Measurements from ENCODE around the gene TMEM273. TPM values are rescaled to one million over a fixed set of nuclear protein-coding genes. Genes with fewer than 3 reads are reported as not detected.

Gene TMEM273
- total RNA-seq, 1 experiment from 2014 or later: 0.09 TPM

DNA sequence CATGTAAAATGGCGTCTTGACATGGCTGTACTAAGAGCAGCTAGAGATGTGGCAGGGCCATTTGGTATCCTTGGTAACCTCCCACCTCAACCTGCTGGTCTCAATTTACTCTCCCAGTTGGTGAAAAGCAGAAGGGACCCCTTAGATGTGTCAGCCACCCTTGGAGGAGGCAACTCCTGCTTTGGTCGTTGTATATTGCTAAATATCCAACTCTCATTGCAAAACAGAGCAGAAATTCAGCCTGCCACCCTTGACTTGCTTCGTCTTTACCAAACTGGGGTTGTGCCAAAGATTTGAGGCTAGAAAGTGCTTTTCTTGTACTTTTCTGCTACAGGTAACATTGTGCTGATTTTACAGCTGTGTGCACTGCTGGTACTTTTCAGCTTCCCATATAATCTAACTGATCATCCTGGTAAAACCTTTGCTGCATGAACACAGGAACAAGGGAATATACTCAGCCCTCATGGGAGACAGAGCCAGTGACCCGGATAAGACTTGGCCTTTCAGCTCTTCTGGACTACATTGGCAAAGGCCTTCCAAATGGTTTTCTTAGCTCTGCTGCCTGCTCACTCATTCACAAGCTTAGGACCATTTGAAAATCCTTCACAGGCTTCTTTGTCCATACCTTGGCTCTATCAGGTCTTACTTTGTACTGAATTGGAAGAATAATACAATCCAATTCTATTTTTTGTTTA lies 70.7 kb downstream of the TMEM273 start:
- no peaks in the 10 kb centered on the region for H3K36me3 Mint-ChIP-seq
- H3K27ac Mint-ChIP-seq: no peak overlapping the region
- ChIA-PET CTCF (interaction anchor here (1.3 to 1.4 kb wide), 2 partner anchors 44 to 47 kb away, joined by 3 to 4 read pairs; no protein-coding TSS in a partner anchor), POLR2A (no interaction called here)
- peaks cover 21% of the 10 kb centered on the region for H3K27me3 Mint-ChIP-seq (ENCODE audit: low read depth)
- H3K9me3 Mint-ChIP-seq: peaks cover 4% of the 10 kb centered on the region
- DNase-seq (ENCODE audit: low spot score) (no peak), ATAC-seq (no peak)
- no peak overlapping the region for H3K4me3 Mint-ChIP-seq
- TF ChIP-seq, protein P1, sequence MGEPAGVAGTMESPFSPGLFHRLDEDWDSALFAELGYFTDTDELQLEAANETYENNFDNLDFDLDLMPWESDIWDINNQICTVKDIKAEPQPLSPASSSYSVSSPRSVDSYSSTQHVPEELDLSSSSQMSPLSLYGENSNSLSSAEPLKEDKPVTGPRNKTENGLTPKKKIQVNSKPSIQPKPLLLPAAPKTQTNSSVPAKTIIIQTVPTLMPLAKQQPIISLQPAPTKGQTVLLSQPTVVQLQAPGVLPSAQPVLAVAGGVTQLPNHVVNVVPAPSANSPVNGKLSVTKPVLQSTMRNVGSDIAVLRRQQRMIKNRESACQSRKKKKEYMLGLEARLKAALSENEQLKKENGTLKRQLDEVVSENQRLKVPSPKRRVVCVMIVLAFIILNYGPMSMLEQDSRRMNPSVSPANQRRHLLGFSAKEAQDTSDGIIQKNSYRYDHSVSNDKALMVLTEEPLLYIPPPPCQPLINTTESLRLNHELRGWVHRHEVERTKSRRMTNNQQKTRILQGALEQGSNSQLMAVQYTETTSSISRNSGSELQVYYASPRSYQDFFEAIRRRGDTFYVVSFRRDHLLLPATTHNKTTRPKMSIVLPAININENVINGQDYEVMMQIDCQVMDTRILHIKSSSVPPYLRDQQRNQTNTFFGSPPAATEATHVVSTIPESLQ (CRISPR knock-in tag; IDR thresholded peaks at IDR 0.05): no peak
- TF ChIP-seq NFYB (CRISPR knock-in tag; conservative IDR thresholded peaks at IDR 0.05; ENCODE audit: low read depth) (no peak), KAT7 (CRISPR knock-in tag; IDR thresholded peaks at IDR 0.05; ENCODE audit: borderline replicate concordance) (no peak), ESRRA (CRISPR knock-in tag; IDR thresholded peaks at IDR 0.05; ENCODE audit: borderline replicate concordance) (no peak), EMX1 (CRISPR knock-in tag; IDR thresholded peaks at IDR 0.05) (no peak), GABPB1 (CRISPR knock-in tag; IDR thresholded peaks at IDR 0.05) (no peak), CREM (CRISPR knock-in tag; IDR thresholded peaks at IDR 0.05) (no peak)
- TF ChIP-seq, protein P2, sequence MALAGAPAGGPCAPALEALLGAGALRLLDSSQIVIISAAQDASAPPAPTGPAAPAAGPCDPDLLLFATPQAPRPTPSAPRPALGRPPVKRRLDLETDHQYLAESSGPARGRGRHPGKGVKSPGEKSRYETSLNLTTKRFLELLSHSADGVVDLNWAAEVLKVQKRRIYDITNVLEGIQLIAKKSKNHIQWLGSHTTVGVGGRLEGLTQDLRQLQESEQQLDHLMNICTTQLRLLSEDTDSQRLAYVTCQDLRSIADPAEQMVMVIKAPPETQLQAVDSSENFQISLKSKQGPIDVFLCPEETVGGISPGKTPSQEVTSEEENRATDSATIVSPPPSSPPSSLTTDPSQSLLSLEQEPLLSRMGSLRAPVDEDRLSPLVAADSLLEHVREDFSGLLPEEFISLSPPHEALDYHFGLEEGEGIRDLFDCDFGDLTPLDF (CRISPR knock-in tag; IDR thresholded peaks at IDR 0.05): no peak
- TF ChIP-seq, protein P3, sequence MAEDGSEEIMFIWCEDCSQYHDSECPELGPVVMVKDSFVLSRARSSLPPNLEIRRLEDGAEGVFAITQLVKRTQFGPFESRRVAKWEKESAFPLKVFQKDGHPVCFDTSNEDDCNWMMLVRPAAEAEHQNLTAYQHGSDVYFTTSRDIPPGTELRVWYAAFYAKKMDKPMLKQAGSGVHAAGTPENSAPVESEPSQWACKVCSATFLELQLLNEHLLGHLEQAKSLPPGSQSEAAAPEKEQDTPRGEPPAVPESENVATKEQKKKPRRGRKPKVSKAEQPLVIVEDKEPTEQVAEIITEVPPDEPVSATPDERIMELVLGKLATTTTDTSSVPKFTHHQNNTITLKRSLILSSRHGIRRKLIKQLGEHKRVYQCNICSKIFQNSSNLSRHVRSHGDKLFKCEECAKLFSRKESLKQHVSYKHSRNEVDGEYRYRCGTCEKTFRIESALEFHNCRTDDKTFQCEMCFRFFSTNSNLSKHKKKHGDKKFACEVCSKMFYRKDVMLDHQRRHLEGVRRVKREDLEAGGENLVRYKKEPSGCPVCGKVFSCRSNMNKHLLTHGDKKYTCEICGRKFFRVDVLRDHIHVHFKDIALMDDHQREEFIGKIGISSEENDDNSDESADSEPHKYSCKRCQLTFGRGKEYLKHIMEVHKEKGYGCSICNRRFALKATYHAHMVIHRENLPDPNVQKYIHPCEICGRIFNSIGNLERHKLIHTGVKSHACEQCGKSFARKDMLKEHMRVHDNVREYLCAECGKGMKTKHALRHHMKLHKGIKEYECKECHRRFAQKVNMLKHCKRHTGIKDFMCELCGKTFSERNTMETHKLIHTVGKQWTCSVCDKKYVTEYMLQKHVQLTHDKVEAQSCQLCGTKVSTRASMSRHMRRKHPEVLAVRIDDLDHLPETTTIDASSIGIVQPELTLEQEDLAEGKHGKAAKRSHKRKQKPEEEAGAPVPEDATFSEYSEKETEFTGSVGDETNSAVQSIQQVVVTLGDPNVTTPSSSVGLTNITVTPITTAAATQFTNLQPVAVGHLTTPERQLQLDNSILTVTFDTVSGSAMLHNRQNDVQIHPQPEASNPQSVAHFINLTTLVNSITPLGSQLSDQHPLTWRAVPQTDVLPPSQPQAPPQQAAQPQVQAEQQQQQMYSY (CRISPR knock-in tag; IDR thresholded peaks at IDR 0.05): no peak
- TF ChIP-seq, protein P4, sequence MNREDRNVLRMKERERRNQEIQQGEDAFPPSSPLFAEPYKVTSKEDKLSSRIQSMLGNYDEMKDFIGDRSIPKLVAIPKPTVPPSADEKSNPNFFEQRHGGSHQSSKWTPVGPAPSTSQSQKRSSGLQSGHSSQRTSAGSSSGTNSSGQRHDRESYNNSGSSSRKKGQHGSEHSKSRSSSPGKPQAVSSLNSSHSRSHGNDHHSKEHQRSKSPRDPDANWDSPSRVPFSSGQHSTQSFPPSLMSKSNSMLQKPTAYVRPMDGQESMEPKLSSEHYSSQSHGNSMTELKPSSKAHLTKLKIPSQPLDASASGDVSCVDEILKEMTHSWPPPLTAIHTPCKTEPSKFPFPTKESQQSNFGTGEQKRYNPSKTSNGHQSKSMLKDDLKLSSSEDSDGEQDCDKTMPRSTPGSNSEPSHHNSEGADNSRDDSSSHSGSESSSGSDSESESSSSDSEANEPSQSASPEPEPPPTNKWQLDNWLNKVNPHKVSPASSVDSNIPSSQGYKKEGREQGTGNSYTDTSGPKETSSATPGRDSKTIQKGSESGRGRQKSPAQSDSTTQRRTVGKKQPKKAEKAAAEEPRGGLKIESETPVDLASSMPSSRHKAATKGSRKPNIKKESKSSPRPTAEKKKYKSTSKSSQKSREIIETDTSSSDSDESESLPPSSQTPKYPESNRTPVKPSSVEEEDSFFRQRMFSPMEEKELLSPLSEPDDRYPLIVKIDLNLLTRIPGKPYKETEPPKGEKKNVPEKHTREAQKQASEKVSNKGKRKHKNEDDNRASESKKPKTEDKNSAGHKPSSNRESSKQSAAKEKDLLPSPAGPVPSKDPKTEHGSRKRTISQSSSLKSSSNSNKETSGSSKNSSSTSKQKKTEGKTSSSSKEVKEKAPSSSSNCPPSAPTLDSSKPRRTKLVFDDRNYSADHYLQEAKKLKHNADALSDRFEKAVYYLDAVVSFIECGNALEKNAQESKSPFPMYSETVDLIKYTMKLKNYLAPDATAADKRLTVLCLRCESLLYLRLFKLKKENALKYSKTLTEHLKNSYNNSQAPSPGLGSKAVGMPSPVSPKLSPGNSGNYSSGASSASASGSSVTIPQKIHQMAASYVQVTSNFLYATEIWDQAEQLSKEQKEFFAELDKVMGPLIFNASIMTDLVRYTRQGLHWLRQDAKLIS (CRISPR knock-in tag; IDR thresholded peaks at IDR 0.05; ENCODE audit: borderline replicate concordance): no peak
- TF ChIP-seq, protein P5, sequence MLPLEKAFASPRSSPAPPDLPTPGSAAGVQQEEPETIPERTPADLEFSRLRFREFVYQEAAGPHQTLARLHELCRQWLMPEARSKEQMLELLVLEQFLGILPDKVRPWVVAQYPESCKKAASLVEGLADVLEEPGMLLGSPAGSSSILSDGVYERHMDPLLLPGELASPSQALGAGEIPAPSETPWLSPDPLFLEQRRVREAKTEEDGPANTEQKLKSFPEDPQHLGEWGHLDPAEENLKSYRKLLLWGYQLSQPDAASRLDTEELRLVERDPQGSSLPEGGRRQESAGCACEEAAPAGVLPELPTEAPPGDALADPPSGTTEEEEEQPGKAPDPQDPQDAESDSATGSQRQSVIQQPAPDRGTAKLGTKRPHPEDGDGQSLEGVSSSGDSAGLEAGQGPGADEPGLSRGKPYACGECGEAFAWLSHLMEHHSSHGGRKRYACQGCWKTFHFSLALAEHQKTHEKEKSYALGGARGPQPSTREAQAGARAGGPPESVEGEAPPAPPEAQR (CRISPR knock-in tag; IDR thresholded peaks at IDR 0.05): no peak
- TF ChIP-seq, protein P6, sequence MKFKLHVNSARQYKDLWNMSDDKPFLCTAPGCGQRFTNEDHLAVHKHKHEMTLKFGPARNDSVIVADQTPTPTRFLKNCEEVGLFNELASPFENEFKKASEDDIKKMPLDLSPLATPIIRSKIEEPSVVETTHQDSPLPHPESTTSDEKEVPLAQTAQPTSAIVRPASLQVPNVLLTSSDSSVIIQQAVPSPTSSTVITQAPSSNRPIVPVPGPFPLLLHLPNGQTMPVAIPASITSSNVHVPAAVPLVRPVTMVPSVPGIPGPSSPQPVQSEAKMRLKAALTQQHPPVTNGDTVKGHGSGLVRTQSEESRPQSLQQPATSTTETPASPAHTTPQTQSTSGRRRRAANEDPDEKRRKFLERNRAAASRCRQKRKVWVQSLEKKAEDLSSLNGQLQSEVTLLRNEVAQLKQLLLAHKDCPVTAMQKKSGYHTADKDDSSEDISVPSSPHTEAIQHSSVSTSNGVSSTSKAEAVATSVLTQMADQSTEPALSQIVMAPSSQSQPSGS (CRISPR knock-in tag; IDR thresholded peaks at IDR 0.05; ENCODE audit: borderline replicate concordance, low read depth): no peak
- 0 out of 2 replicates have a peak, but pooled peaks cover 2% of the 10 kb centered on the region for H3K4me1 Mint-ChIP-seq
